K562 (cell line): Measurements from ENCODE around the gene DPYSL3. TPM values are rescaled to one million over a fixed set of nuclear protein-coding genes. Genes with fewer than 3 reads are reported as not detected.

Experiments
- ATAC-seq: fragments of 200-7000 bp; cut with Tn5 transposase; 3 replicates; pipeline ENCODE4 v1.9.1; 2020; ENCODE audit warnings: moderate library complexity
- BruUV-seq: library from RNA; stranded (reverse); fragments of 400-500 nt; replicated peaks from 2 replicates; lab custom pipeline; 2021; lab: Mats Ljungman, UMichigan
- CTCF ChIA-PET: fragments of 300-600 bp; formaldehyde crosslinking; extraction: SDS; loops from one replicate; lab custom pipeline; 2021; ENCODE audit warnings: low intra/inter-chr PET ratio; lab: Yijun Ruan, JAX
- POLR2A ChIA-PET: fragments of 300-600, 350-650 bp; sonication (Branson Sonifier 250); formaldehyde crosslinking; extraction: SDS; loops from one replicate; lab custom pipeline; 2021; ENCODE audit warnings: antibody characterized with exemption, inconsistent platforms; lab: Yijun Ruan, JAX
- DNase-seq, 4 experiments: peaks; one replicate each; pipeline versions ENCODE4 v3.0.0 to v3.0.0-alpha.2; 2011 to 2018; ENCODE audit warnings: low spot score in 3 of 4, mixed read lengths in 3 of 4; ENCODE audit errors: extremely low read depth in 1 of 4
- FAIRE-seq: peaks from 2 replicates; lab custom pipeline; 2011; peaks lifted over from hg19 to GRCh38; lab: Jason Lieb, UNC
- H2AFZ ChIP-seq: 2 replicates; pipeline ENCODE4 v1.6.0; 2011; ENCODE audit warnings: low read depth, low read length, control low read depth, inconsistent platforms
- H3K27ac ChIP-seq: fragments of 200-600 bp; 3 replicates; pipeline ENCODE4 v1.8.0; 2011; ENCODE audit warnings: low read depth, mild to moderate bottlenecking, control low read depth, inconsistent platforms, low read length, moderate library complexity, mixed read lengths; ENCODE audit errors: extremely low read depth
- H3K27me3 ChIP-seq, 2 experiments: fragments of 300-600 bp in 1 of 2; 2 replicates in 1 of 2; 3 replicates in 1 of 2; pipeline versions ENCODE4 v1.6.0 to v1.8.0; 2011; ENCODE audit warnings: inconsistent platforms in 2 of 2, low read length in 2 of 2, mild to moderate bottlenecking in 1 of 2, mixed read lengths in 1 of 2, moderate library complexity in 1 of 2; ENCODE audit not compliant: control insufficient read depth in 2 of 2, insufficient read depth in 2 of 2
- H3K36me3 ChIP-seq: fragments of 300-600 bp; 3 replicates; pipeline ENCODE4 v1.8.0; 2011; ENCODE audit warnings: mild to moderate bottlenecking, low read length, inconsistent platforms; ENCODE audit not compliant: control insufficient read depth, insufficient read depth
- H3K4me1 ChIP-seq, 2 experiments: fragments of 200-600 bp in 1 of 2; replicated peaks in 1 of 2; 2 replicates in 1 of 2; 3 replicates in 1 of 2; pipeline versions ENCODE4 v1.5.1 to v1.8.0; 2011; ENCODE audit warnings: inconsistent platforms in 2 of 2, low read length in 2 of 2, mild to moderate bottlenecking in 1 of 2, mixed read lengths in 1 of 2, moderate library complexity in 1 of 2; ENCODE audit not compliant: control insufficient read depth in 2 of 2, insufficient read depth in 2 of 2
- H3K4me2 ChIP-seq: 2 replicates; pipeline ENCODE4 v1.6.1; 2011; ENCODE audit warnings: low read length, control low read depth, inconsistent platforms, mixed read lengths; ENCODE audit not compliant: insufficient read depth
- H3K4me3 ChIP-seq: fragments of 200-600 bp; sonication (generic), shearing (Covaris generic); 2 replicates; pipeline ENCODE4 v1.5.1; 2016; ENCODE audit warnings: control low read depth, inconsistent platforms
- H3K79me2 ChIP-seq: fragments of 200-600 bp; 3 replicates; pipeline ENCODE4 v1.8.0; 2011; ENCODE audit warnings: low read length, inconsistent platforms; ENCODE audit not compliant: control insufficient read depth, insufficient read depth
- H3K9ac ChIP-seq, 2 experiments: 2 replicates each; pipeline versions ENCODE4 v1.6.0 to v1.6.1; 2011; ENCODE audit warnings: low read depth in 2 of 2, low read length in 2 of 2, control low read depth in 1 of 2, inconsistent platforms in 1 of 2, mild to moderate bottlenecking in 1 of 2, mixed read lengths in 1 of 2; ENCODE audit not compliant: insufficient read depth in 1 of 2
- H3K9me1 ChIP-seq: one replicate; pipeline ENCODE4 v1.6.0; 2011; ENCODE audit warnings: inconsistent platforms, mild to moderate bottlenecking, low read length, moderate library complexity; ENCODE audit not compliant: control insufficient read depth, insufficient read depth
- H3K9me3 ChIP-seq: replicated peaks from 2 replicates; pipeline ENCODE4 v1.5.1; 2011; ENCODE audit warnings: low read depth, low read length, inconsistent platforms; ENCODE audit not compliant: control insufficient read depth, insufficient read depth
- H4K20me1 ChIP-seq: replicated peaks from 2 replicates; pipeline ENCODE4 v1.6.1; 2011; ENCODE audit warnings: low read length, inconsistent platforms, mixed read lengths; ENCODE audit not compliant: control insufficient read depth, insufficient read depth
- CCAR2 ChIP-seq: fragments of 200-400 bp; formaldehyde crosslinking; IDR thresholded peaks from 2 replicates; pipeline ENCODE4 v1.6.1; 2017; ENCODE audit warnings: mild to moderate bottlenecking, low read depth, low read length
- ESRRB ChIP-seq: fragments of 250-450 bp; sonication (Bioruptor Pico); IDR thresholded peaks from 2 replicates; pipeline ENCODE4 v1.5.0; 2020; ENCODE audit warnings: mild to moderate bottlenecking, moderate library complexity, borderline replicate concordance
- HDAC1 ChIP-seq, 2 experiments: fragments of 450-650 bp; IDR thresholded peaks; 2 replicates each; pipeline ENCODE4 v1.6.1; 2016 to 2017; ENCODE audit warnings: inconsistent platforms in 1 of 2, mild to moderate bottlenecking in 1 of 2, moderate library complexity in 1 of 2
- NCOA2 ChIP-seq, 2 experiments: fragments of 450-650 bp; IDR thresholded peaks; 2 replicates each; pipeline ENCODE4 v1.6.1; 2018; ENCODE audit warnings: mild to moderate bottlenecking in 2 of 2, moderate library complexity in 1 of 2; ENCODE audit not compliant: partially characterized antibody in 2 of 2
- NR2F6 ChIP-seq: fragments of 450-650 bp; formaldehyde crosslinking; IDR thresholded peaks from 2 replicates; pipeline ENCODE4 v1.4.0; 2020; ENCODE audit warnings: mild to moderate bottlenecking
- PRMT5 ChIP-seq: sonication (generic); formaldehyde crosslinking; IDR thresholded peaks from 2 replicates; pipeline ENCODE4 v1.5.0; 2020; ENCODE audit warnings: missing genetic modification reagents
- TEAD1 ChIP-seq, 2 experiments: fragments of 450-650 bp in 1 of 2; sonication (generic) in 1 of 2; formaldehyde crosslinking; IDR thresholded peaks; 2 replicates each; pipeline versions ENCODE4 v1.4.0 to v1.8.0; 2020 to 2022; ENCODE audit warnings: mild to moderate bottlenecking in 2 of 2, missing genetic modification reagents in 1 of 2
- ZBTB8A ChIP-seq: fragments of 450-650 bp; IDR thresholded peaks from 2 replicates; pipeline ENCODE4 v1.6.1; 2018; ENCODE audit warnings: mild to moderate bottlenecking, moderate library complexity; ENCODE audit not compliant: partially characterized antibody
- ZNF124 ChIP-seq: sonication (generic); formaldehyde crosslinking; IDR thresholded peaks from 2 replicates; pipeline ENCODE4 v1.8.1; 2022; ENCODE audit warnings: missing genetic modification reagents
- ZNF707 ChIP-seq: fragments of 250-450 bp; sonication (Bioruptor Pico); conservative IDR thresholded peaks from 2 replicates; pipeline ENCODE4 v1.8.0; 2022; ENCODE audit warnings: inconsistent platforms, mild to moderate bottlenecking, moderate library complexity
- ZNF764 ChIP-seq: fragments of 250-450 bp; sonication (Bioruptor Pico); IDR thresholded peaks from 2 replicates; pipeline ENCODE4 v1.4.0; 2020; ENCODE audit warnings: low read depth, mild to moderate bottlenecking, moderate library complexity
- ZNF766 ChIP-seq: fragments of 200-800 bp; sonication (Bioruptor generic); conservative IDR thresholded peaks from 2 replicates; pipeline ENCODE4 v1.6.1; 2016; ENCODE audit warnings: missing genetic modification characterization, missing compliant biosample characterization
- WGBS: fragments of 100-300 bp; shearing (Covaris generic); methylation state at CpG from one replicate; pipeline ENCODE4 v1.1.6; 2016; ENCODE audit warnings: low coverage, mixed read lengths; ENCODE audit not compliant: insufficient coverage; ENCODE audit errors: missing lambda C conversion rate; 5-methylcytosine and 5-hydroxymethylcytosine counted together
- in situ Hi-C: fragments of 300-500 bp; cut with MboI; formaldehyde crosslinking; loops from 4 replicates; pipeline ENCODE4 v1.15.0; 2018; ENCODE audit warnings: inconsistent platforms, mixed read lengths
- intact Hi-C: fragments of 100-400 bp; cut with micrococcal nuclease; formaldehyde crosslinking; loops from 2 replicates; pipeline ENCODE4 v1.14.2; 2022
- polyA plus RNA-seq, 8 experiments: library from polyadenylated mRNA; depleted of rRNA in 4 of 8; stranded (reverse) in 5 of 8; unstranded in 3 of 8; fragments of >200 nt; fragmentation: Nextera tagmentation in 2 of 8; fragmentation: Illumina TruSeq in 1 of 8; extraction: Ambion mirVana in 2 of 8; extraction: Trizol in 1 of 8; gene quantifications; 2 replicates each; pipeline versions ENCODE4 v1.2.1 to v1.2.3, GENCODE V29; 2011 to 2014; ENCODE audit warnings: inconsistent platforms in 1 of 8, missing spikeins in 1 of 8
- total RNA-seq, 7 experiments: library from RNA; depleted of rRNA in 6 of 7; stranded (reverse); fragments of >200 nt in 6 of 7; fragmentation: Illumina TruSeq in 2 of 7; extraction: Trizol in 2 of 7; gene quantifications; 2 replicates each; pipeline versions ENCODE4 v1.2.1 to v1.2.3, GENCODE V29; 2011 to 2021; ENCODE audit warnings: low replicate concordance in 1 of 7
- TF ChIP-seq, protein P1 (sequence below): sonication (generic); formaldehyde crosslinking; IDR thresholded peaks from 2 replicates; pipeline ENCODE4 v1.8.1; 2023; ENCODE audit warnings: mild to moderate bottlenecking, missing genetic modification reagents
- TF ChIP-seq, protein P2 (sequence below): fragments of 250-450 bp; sonication (Bioruptor Pico); IDR thresholded peaks from 2 replicates; pipeline ENCODE4 v1.8.0; 2022; ENCODE audit warnings: inconsistent platforms
- TF ChIP-seq, protein P3 (sequence below): sonication (generic); formaldehyde crosslinking; IDR thresholded peaks from 2 replicates; pipeline ENCODE4 v1.4.0; 2020; ENCODE audit warnings: mild to moderate bottlenecking, missing genetic modification reagents
- TF ChIP-seq, protein P4 (sequence below): sonication (generic); formaldehyde crosslinking; IDR thresholded peaks from 2 replicates; pipeline ENCODE4 v1.5.0; 2020; ENCODE audit warnings: missing genetic modification reagents

Gene DPYSL3
- total and polyA plus RNA-seq, 9 of the 15 experiments (the other 6 are each of a cell fraction or from before 2014, with no cell fraction given), result 0.07 to 0.55 TPM; not detected in 7

DNA sequence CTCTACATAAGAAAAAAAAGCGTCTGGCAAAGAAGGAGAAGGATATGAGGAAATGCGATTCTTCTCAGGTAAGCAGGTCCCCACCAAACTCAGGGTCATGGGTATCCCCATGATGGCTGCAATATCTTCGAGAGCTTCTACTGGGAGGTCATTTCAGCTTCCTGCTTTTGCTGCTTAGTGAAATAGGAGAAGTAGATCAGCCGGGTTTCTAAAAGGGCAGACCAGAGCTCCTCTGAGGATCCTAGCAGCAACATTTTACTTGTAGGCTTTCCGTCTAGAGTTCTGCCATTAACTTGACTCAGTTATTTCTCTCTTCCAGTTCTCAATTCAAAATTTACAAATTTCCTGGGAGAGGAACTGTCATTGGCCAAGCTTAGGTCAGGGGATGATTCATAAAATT, 134.7 kb downstream of the DPYSL3 start:
- intact Hi-C loops, result no loop called here
- Histone ChIP-seq H2AFZ (no peak overlapping the region), H3K9me3 (no peaks in the 10 kb centered on the region)
- POLR2A ChIA-PET, result no interaction called here
- TF ChIP-seq CCAR2 (no peak), ZNF766 (CRISPR knock-in tag) (no peak), ZNF764 (CRISPR knock-in tag) (no peak), HDAC1 (IDR thresholded peaks at IDR 0.05) (no peak), ESRRB (CRISPR knock-in tag) (no peak), ZBTB8A (no peak), TEAD1 (CRISPR knock-in tag; IDR thresholded peaks at IDR 0.05) (no peak), ZNF124 (no peak), ZNF707 (CRISPR knock-in tag) (no peak), NR2F6 (CRISPR knock-in tag) (no peak), NCOA2 (IDR thresholded peaks at IDR 0.05; ENCODE audit: partially characterized antibody in 2 of 2) (no peak), PRMT5 (CRISPR knock-in tag) (no peak)
- TF ChIP-seq, protein P1, sequence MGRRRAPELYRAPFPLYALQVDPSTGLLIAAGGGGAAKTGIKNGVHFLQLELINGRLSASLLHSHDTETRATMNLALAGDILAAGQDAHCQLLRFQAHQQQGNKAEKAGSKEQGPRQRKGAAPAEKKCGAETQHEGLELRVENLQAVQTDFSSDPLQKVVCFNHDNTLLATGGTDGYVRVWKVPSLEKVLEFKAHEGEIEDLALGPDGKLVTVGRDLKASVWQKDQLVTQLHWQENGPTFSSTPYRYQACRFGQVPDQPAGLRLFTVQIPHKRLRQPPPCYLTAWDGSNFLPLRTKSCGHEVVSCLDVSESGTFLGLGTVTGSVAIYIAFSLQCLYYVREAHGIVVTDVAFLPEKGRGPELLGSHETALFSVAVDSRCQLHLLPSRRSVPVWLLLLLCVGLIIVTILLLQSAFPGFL (CRISPR knock-in tag), result no peak
- TF ChIP-seq, protein P2, sequence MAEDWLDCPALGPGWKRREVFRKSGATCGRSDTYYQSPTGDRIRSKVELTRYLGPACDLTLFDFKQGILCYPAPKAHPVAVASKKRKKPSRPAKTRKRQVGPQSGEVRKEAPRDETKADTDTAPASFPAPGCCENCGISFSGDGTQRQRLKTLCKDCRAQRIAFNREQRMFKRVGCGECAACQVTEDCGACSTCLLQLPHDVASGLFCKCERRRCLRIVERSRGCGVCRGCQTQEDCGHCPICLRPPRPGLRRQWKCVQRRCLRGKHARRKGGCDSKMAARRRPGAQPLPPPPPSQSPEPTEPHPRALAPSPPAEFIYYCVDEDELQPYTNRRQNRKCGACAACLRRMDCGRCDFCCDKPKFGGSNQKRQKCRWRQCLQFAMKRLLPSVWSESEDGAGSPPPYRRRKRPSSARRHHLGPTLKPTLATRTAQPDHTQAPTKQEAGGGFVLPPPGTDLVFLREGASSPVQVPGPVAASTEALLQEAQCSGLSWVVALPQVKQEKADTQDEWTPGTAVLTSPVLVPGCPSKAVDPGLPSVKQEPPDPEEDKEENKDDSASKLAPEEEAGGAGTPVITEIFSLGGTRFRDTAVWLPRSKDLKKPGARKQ (CRISPR knock-in tag), result no peak
- TF ChIP-seq, protein P3, sequence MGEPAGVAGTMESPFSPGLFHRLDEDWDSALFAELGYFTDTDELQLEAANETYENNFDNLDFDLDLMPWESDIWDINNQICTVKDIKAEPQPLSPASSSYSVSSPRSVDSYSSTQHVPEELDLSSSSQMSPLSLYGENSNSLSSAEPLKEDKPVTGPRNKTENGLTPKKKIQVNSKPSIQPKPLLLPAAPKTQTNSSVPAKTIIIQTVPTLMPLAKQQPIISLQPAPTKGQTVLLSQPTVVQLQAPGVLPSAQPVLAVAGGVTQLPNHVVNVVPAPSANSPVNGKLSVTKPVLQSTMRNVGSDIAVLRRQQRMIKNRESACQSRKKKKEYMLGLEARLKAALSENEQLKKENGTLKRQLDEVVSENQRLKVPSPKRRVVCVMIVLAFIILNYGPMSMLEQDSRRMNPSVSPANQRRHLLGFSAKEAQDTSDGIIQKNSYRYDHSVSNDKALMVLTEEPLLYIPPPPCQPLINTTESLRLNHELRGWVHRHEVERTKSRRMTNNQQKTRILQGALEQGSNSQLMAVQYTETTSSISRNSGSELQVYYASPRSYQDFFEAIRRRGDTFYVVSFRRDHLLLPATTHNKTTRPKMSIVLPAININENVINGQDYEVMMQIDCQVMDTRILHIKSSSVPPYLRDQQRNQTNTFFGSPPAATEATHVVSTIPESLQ (CRISPR knock-in tag), result no peak
- TF ChIP-seq, protein P4, sequence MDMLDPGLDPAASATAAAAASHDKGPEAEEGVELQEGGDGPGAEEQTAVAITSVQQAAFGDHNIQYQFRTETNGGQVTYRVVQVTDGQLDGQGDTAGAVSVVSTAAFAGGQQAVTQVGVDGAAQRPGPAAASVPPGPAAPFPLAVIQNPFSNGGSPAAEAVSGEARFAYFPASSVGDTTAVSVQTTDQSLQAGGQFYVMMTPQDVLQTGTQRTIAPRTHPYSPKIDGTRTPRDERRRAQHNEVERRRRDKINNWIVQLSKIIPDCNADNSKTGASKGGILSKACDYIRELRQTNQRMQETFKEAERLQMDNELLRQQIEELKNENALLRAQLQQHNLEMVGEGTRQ (CRISPR knock-in tag), result no peak
- TF ChIP-seq, all 486 proteins: peak for 0
- Histone ChIP-seq H3K27ac (no peak overlapping the region), H3K27me3 (no peaks in the 10 kb centered on the region), H3K9ac (no peak overlapping the region), H3K4me3 (no peak overlapping the region), H3K36me3 (no peaks in the 10 kb centered on the region), H3K4me2 (no peak overlapping the region), H4K20me1 (no peaks in the 10 kb centered on the region), H3K9me1 (no peaks in the 10 kb centered on the region), H3K4me1 (no peaks in the 10 kb centered on the region), H3K79me2 (no peaks in the 10 kb centered on the region)
- FAIRE-seq, result no peak
- BruUV-seq, result no TSS peak
- CTCF ChIA-PET, result no interaction called here
- no peak for DNase-seq
- WGBS, result 2% methylated on average over 5 of the region's 5 CpGs
- ATAC-seq, result no peak
- in situ Hi-C loops, result no loop called here
